Measurements from ENCODE around the gene FXYD5. TPM values are rescaled to one million over a fixed set of nuclear protein-coding genes. Genes with fewer than 3 reads are reported as not detected.

The FXYD5 gene
- total RNA-seq, 1 experiment from 2014 or later, result 760 TPM

GRCh38 chr19:35122687-35123551, 31.6 kb upstream of the FXYD5 start:
- H3K4me1 Mint-ChIP-seq (ENCODE audit: low read depth, unreplicated experiment), result peaks cover 63% of the 10 kb centered on the region
- H3K4me3 Mint-ChIP-seq (ENCODE audit: low read depth, unreplicated experiment), result no peak overlapping the region
- peaks cover 35% of the 10 kb centered on the region for H3K36me3 Mint-ChIP-seq (ENCODE audit: insufficient read depth, unreplicated experiment)
- intact Hi-C loops (cut with micrococcal nuclease; ENCODE audit: unreplicated experiment), result no loop called here
- H3K27ac Mint-ChIP-seq (ENCODE audit: unreplicated experiment), result no peak overlapping the region
- BruUV-seq (replicated peaks), result no TSS peak
- H3K27me3 Mint-ChIP-seq (ENCODE audit: unreplicated experiment), result no peaks in the 10 kb centered on the region
- TF ChIP-seq CTCF (IDR thresholded peaks at IDR 0.05; ENCODE audit: unreplicated experiment), result no peak
- no peak for DNase-seq
- CTCF ChIA-PET, result interaction anchor here (1.3 to 1.7 kb wide), 2 partner anchors 8 to 11 kb away, joined by 4 to 6 read pairs; no protein-coding TSS in a partner anchor
- H3K9me3 Mint-ChIP-seq (ENCODE audit: low read depth, unreplicated experiment), result no peaks in the 10 kb centered on the region

GRCh38 chr19:35123573-35123972, 31.0 kb upstream of the FXYD5 start:
- TF ChIP-seq CTCF (IDR thresholded peaks at IDR 0.05; ENCODE audit: unreplicated experiment), result no peak
- DNase-seq, result peak; percentile 56
- no peaks in the 10 kb centered on the region for H3K9me3 Mint-ChIP-seq (ENCODE audit: low read depth, unreplicated experiment)
- peaks cover 35% of the 10 kb centered on the region for H3K36me3 Mint-ChIP-seq (ENCODE audit: insufficient read depth, unreplicated experiment)
- CTCF ChIA-PET, result interaction anchor here (1.3 to 1.7 kb wide), 3 partner anchors 9 to 18 kb away, joined by 4 to 6 read pairs (median 5); no protein-coding TSS in a partner anchor
- peaks cover 59% of the 10 kb centered on the region for H3K4me1 Mint-ChIP-seq (ENCODE audit: low read depth, unreplicated experiment)
- H3K27me3 Mint-ChIP-seq (ENCODE audit: unreplicated experiment), result no peaks in the 10 kb centered on the region
- no TSS peak for BruUV-seq (replicated peaks)
- intact Hi-C loops (cut with micrococcal nuclease; ENCODE audit: unreplicated experiment), result no loop called here
- H3K27ac Mint-ChIP-seq (ENCODE audit: unreplicated experiment), result peak overlapping the region; percentile 79
- peak overlapping the region; percentile 76 for H3K4me3 Mint-ChIP-seq (ENCODE audit: low read depth, unreplicated experiment)

GRCh38 chr19:35124098-35125060, 30.2 kb upstream of the FXYD5 start:
- Mint-ChIP-seq H3K4me1 (ENCODE audit: low read depth, unreplicated experiment) (peaks cover 57% of the 10 kb centered on the region), H3K36me3 (ENCODE audit: insufficient read depth, unreplicated experiment) (peaks cover 35% of the 10 kb centered on the region), H3K27ac (ENCODE audit: unreplicated experiment) (peak overlapping the region; percentile 79), H3K9me3 (ENCODE audit: low read depth, unreplicated experiment) (no peaks in the 10 kb centered on the region), H3K4me3 (ENCODE audit: low read depth, unreplicated experiment) (peak overlapping the region; percentile 76), H3K27me3 (ENCODE audit: unreplicated experiment) (no peaks in the 10 kb centered on the region)
- no peak for TF ChIP-seq CTCF (IDR thresholded peaks at IDR 0.05; ENCODE audit: unreplicated experiment)
- peak; percentile 96 for DNase-seq
- BruUV-seq (replicated peaks), result no TSS peak
- CTCF ChIA-PET, result interaction anchor here (0.6 to 1.7 kb wide), 4 partner anchors 10 to 92 kb away, joined by 4 to 8 read pairs (median 6); no protein-coding TSS in a partner anchor
- intact Hi-C loops (cut with micrococcal nuclease; ENCODE audit: unreplicated experiment), result no loop called here

- Mint-ChIP-seq H3K4me1 (ENCODE audit: low read depth, unreplicated experiment) (peaks cover 56% of the 10 kb centered on the region), H3K4me3 (ENCODE audit: low read depth, unreplicated experiment) (peak overlapping the region; percentile 2), H3K27me3 (ENCODE audit: unreplicated experiment) (no peaks in the 10 kb centered on the region), H3K9me3 (ENCODE audit: low read depth, unreplicated experiment) (no peaks in the 10 kb centered on the region), H3K27ac (ENCODE audit: unreplicated experiment) (peak overlapping the region; percentile 27), H3K36me3 (ENCODE audit: insufficient read depth, unreplicated experiment) (peaks cover 30% of the 10 kb centered on the region)
- no peak for TF ChIP-seq CTCF (IDR thresholded peaks at IDR 0.05; ENCODE audit: unreplicated experiment)
- CTCF ChIA-PET, result interaction anchor here (1.1 to 1.6 kb wide), 2 partner anchors 16 to 58 kb away, joined by 4 to 5 read pairs; no protein-coding TSS in a partner anchor
- BruUV-seq (replicated peaks), result no TSS peak
- intact Hi-C loops (cut with micrococcal nuclease; ENCODE audit: unreplicated experiment), result no loop called here
- DNase-seq, result no peak
Measured at GRCh38 chr19:35125270-35125717, 29.2 kb upstream of the FXYD5 start.
